NCI-H524 (cell line): ENCODE data around the gene PDCD2L.
A peak's percentile ranks its signal among the peaks of the same experiment; 100 is the strongest.
"Not testable (repeated sequence)": the region's sequence is repeated elsewhere in the genome, so short reads cannot be mapped to it uniquely, and the experiment has no call there.

Experiments
- DNase-seq, 2 experiments: peaks; one replicate each; lab custom pipeline; 2025; lab: John Stamatoyannopoulos, UW

PDCD2L gene

GRCh38 chr19:34375598-34375997, 28.6 kb upstream of the PDCD2L start:
- DNase-seq = no peak

GRCh38 chr19:34380639-34381241, 23.5 kb upstream of the PDCD2L start:
- no peak for DNase-seq

GRCh38 chr19:34381399-34382251, 22.6 kb upstream of the PDCD2L start:
- no peak for DNase-seq

DNA sequence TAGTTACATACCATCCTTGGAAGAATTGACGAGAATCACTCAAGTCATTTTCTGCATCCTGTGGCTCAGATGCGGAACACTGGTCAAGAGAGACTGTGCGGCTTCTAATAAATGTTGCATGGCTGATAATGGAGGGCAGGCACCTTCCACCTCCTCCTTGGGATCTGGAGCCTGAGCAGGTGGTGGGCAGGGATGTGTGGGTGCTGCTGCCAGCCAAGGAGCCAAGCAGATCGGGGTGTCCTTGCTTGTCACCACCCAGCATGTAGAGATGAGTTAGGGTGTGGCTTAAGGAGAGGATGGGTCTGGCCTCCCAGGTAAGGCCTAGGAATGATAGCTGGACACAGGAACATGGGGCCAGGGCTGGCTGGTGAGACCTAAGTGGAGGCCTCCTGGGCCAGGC, 21.7 kb upstream of the PDCD2L start:
- no peak for DNase-seq

DNA sequence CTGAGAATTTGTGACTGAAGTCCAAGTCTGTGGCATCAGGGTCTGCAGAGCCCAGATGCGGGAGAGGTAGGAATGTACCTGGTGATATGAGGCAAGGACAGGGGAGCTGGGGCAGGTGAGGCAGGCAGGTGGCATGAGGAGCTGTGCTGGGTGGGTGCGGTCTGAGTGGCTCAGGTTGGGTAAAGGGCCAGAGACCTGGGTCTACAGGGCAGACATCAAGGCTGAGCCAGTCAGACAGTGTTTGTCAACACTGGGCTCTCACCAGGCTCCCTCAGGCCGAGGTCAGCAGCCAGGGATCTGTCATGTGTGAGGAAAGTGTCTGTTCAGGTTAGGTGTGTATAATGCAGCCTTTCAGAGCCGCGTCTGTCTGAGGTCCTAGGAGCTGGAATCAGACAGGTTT, 20.6 kb upstream of the PDCD2L start:
- DNase-seq = no peak

- no peak for DNase-seq
Measured at GRCh38 chr19:34386645-34387445, 17.4 kb upstream of the PDCD2L start.

- no peak for DNase-seq
Measured at GRCh38 chr19:34387446-34387810, 16.8 kb upstream of the PDCD2L start.

- DNase-seq = not testable (repeated sequence)
Measured at GRCh38 chr19:34388745-34389144, 15.5 kb upstream of the PDCD2L start.

GRCh38 chr19:34391813-34392212, 12.4 kb upstream of the PDCD2L start:
- no peak for DNase-seq

- no peak for DNase-seq
Measured at GRCh38 chr19:34393031-34393430, 11.2 kb upstream of the PDCD2L start.

- peak in 1 of 2 experiments; percentile 21 for DNase-seq
Measured at GRCh38 chr19:34393629-34394028, 10.6 kb upstream of the PDCD2L start.

DNA sequence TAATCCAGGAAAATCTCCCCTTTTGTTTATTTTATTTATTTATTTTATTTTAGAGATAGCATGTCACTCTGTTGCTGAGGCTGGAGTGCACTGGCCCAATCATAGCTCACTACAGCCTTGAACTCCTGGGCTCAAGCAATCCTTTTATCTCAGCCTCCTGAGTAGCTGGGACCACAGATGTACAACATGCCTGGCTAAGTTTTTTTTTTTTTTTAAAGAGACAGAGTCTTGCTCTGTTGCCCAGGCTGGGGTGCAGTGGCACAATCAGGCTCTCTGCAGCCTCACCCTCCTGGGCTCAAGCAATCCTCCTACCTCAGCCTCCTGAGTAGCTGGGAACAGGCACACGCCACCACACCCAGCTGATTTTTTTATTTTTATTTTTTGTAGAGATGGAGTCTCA, 6.3 kb upstream of the PDCD2L start:
- no peak for DNase-seq

DNA sequence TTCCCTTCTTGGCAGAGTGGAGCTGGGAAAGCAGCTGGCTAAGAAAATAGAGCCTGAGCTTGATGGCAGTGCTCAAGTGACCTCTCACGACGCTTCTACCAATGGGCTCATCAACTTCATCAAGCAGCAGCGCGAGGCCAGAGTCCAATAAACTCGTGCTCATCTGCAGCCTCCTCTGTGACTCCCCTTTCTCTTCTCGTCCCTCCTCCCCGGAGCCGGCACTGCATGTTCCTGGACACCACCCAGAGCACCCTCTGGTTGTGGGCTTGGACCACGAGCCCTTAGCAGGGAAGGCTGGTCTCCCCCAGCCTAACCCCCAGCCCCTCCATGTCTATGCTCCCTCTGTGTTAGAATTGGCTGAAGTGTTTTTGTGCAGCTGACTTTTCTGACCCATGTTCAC, 4.3 kb upstream of the PDCD2L start:
- DNase-seq = no peak

- DNase-seq = not testable (repeated sequence)
Measured at GRCh38 chr19:34400844-34401243, 3.4 kb upstream of the PDCD2L start.

DNA sequence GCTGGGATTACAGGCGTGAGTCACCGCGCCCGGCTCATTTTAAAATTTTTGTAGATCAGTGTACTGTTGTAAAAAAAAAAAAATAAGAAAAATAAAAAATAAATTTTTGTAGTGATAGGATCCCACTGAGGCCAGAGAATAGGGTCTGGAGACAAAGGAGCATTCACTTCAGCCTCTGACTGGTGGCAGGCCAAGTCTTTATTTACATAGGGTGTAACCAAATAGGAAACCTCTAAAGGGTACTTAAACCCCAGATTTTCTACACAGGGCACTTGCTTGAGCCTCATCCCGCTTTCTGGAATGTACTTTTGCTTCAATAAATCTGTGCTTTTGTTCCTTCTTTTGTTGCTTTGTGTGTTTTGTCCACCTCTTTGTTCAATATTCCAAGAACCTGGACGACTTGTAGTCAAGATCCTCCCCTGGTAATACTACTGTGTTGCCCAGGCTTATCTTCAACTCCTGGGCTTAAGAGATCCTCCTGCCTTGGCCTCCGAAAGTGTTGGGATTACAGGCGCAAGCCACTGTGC, 2.1 kb upstream of the PDCD2L start:
- no peak for DNase-seq

DNA sequence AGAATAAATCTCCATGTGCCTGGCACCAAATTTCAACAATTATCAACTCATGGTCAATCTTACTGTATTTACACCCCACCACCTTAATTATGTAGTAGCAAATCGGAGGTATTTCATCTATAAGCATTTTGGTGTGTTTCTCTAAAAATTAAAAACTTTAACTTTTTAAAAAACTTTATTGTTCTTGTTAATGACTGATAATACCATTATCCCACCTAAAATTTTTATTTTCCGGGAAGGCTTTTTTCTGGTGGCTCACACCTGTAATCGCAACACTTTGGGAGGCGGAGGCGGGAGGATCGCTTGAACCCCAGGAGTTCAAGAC, 453 bp upstream of the PDCD2L start:
- DNase-seq = no peak

DNA sequence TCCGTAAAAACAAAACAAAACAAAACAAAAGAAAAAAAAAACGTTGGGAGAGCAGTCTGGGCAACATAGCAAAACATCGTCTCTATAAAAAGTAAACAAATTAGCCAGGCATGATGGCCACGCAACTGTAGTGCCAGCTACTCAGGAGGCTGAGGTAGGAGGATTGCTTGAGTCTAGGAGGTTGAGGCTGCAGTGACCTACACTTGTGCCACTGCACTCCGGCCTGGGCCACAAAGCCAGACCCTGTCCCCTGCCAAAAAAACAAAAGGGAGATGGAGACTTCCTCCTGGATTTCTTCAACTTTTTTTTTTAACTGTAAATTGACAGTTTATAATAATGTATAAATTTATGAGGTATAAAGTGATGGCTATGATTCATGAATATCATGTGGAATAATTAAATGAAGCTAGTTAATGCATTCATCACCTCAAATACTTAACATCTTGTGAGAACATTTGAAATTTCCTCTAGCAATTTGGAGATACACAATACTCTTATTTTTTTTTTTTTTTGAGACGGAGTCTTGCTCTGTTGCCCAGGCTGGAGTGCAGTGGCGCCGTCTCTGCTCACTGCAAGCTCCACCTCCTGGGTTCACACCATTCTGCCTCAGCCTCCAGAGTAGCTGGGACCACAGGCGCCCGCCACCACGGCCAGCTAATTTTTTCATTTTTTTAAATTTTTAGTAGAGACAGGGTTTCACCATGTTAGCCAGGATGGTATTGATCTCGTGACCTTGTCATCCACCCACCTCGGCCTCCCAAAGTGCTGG, 1.9 kb downstream of the PDCD2L start:
- DNase-seq = no peak

DNA sequence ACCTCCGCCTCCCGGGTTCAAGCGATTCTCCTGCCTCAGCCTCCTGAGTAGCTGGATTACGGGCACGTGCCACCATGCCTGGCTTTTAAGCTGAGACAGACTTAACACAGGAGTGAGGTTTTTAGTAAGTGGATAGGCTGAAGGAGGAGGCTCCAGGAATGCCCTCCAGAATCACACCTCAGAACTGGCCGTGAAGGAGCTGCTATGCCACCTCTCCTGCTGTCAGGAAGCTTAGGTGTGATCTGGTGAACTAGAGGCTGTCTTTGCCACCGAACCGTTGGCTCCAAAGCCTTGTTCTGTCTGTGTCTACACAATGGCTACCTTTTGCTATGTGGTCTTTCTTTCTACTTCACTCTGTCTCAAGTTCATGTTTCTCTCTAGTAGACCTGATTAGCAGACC, 4.2 kb downstream of the PDCD2L start:
- no peak for DNase-seq

DNA sequence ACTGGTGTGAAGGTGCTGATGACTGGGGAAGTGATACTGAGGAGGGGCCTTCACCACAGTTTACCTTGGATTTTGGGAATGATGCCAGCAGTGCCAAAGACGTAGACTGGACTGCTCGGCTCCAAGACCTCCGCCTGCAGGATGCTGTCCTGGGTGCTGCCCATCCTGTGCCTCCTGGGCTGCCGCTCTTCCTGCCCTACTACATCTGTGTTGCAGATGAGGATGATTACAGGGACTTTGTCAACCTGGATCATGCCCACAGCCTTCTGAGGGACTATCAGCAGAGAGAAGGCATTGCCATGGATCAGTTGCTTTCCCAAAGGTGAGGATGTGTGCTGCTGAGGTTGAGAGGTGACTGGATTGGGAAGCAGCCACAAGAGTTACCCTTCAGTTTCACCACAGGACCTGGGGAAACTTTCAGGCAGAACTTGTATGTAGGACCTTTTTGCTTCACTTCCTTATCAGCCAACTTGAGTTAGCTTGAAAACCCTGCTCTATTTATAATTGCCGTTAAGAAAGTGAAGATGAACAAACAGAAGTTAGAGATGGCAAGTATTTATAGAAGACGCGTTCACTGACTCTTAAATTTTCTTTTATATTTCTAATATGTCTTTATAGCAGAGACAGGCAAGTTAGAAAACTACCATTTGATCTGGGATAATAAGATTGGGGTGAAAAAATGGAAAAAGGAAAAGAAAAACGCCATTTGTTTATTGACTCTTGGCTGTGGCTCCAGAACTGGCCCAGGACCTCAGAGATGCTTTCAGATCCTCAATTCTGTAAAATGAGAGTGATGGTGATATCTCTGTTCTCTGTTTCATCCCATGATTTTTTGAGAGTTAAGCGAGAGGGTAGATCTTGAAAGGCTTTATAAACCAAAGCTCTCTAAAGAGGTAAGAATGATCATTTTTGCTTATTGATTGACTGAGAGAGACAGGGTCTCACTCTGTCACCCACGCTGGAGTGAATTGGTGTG, 5.3 kb downstream of the PDCD2L start:
- DNase-seq = no peak

DNA sequence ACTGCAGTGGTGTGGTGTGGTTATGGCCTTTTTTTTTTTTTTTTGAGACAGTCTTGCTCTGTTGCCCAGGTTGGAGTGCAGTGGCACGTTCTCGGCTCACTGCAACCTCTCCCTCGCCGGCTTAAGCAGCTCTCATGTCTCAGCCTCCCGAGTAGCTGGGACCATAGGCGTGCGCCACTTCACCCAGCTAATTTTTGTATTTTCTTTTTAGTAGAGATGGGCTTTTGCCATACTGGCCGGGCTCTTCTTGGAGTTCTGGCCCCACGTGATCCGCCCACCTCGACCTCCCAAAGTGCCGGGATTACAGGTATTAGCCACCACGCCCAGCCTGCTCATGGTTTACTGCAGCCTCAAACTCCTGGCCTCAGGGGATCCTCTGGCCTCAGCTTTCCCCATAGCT, 7.0 kb downstream of the PDCD2L start:
- no peak for DNase-seq

DNA sequence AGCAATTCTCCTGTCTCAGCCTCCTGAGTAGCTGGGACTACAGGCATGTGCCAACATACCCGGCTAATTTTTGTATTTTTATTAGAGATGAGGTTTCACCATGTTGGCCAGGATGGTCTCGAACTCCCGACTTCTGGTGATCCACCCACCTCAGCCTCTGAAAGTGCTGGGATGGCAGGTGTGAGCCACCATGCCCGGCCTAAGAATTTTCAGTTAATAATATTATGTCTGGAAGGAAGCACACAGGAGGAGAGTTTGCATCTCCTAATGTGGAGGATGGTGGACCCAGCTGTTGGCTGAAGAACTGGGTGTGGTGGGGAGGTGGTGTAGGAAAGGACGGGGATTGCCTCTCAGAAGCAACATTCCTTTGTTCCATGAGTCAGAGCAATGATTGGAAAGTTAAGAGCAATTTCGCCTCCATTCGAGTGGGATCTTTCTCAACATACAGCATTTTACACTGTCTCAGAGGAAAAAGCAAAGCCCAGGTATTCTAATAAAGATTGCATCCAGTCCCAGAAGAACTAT, 11.9 kb downstream of the PDCD2L start:
- no peak for DNase-seq
